Suprapubic skin (tissue), 4 donors: ENCODE measurements around the gene INIP.

Experiments used
- CTCF ChIP-seq, 2 donors: fragments of 200-600 bp in 1 of 2; fragments of 450-650 bp in 1 of 2; sonication (generic) in 1 of 2; IDR thresholded peaks; one replicate each; pipeline ENCODE4 v1.5.1; 2016 to 2019; ENCODE audit warnings: antibody characterized with exemption in 2 of 2, mild to moderate bottlenecking in 1 of 2, moderate library complexity in 1 of 2
- EP300 ChIP-seq: sonication (generic); formaldehyde crosslinking; IDR thresholded peaks from one replicate; pipeline ENCODE4 v1.6.1; 2017; ENCODE audit warnings: antibody characterized with exemption
- POLR2AphosphoS5 ChIP-seq, 3 donors: sonication (generic); formaldehyde crosslinking; IDR thresholded peaks; one replicate each; pipeline ENCODE4 v1.6.1; 2017; ENCODE audit warnings: antibody characterized with exemption in 3 of 3

GRCh38 chr9:112670991-112671625 is 46.8 kb downstream of the INIP start:
- TF ChIP-seq CTCF (IDR thresholded peaks at IDR 0.05) (no peak), POLR2AphosphoS5 (IDR thresholded peaks at IDR 0.05) (no peak), EP300 (no peak)
